SH-SY5Y (cell line): ENCODE measurements around the gene ATG14.

Experiments
- GATA2 ChIP-seq: IDR thresholded peaks from 2 replicates; pipeline ENCODE4 v1.6.1; 2011; ENCODE audit warnings: mild to moderate bottlenecking, low read depth, low read length
- GATA3 ChIP-seq: IDR thresholded peaks from 2 replicates; pipeline ENCODE4 v1.6.1; 2011; ENCODE audit warnings: low read depth, mild to moderate bottlenecking, low read length, moderate library complexity

DNA sequence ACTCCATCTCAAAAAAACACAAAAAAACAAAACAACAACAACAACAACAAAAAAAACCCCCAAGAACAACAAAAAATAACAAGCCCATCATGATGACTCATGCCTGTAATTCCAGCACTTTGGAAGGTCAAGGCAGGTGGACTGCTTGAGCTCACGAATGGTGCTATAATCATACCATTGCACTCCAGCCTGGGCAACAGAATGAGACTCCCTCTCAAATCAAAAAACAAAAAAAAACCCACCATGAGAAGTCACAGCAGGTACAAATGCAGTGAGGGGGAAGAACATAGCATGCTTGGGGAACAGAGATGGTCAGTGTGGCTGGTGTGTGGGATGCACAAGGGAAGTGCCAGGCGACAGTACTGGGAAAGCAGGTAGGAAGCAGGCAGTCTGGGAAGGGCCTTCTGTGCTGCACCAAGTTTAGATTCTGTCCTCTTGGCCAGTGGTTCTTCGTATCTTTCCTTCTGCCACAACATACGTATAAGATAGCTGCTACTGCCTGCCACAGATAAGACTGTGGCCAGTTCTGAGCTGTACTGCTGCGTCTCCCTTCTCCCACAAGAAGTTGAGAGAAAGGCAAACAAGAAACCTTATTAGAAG is 28.0 kb downstream of the ATG14 start:
- no peak for TF ChIP-seq GATA2
- TF ChIP-seq GATA3: no peak
